Heart right ventricle (tissue), 16 donors: ENCODE data around the gene CADPS2. TPM values are rescaled to one million over a fixed set of nuclear protein-coding genes. Genes with fewer than 3 reads are reported as not detected.

ENCODE experiments used
- ATAC-seq, 8 donors: fragments of 200-7000 bp; cut with Tn5 transposase; one replicate each; pipeline ENCODE4 v1.9.1; 2020; ENCODE audit warnings: mild to moderate bottlenecking in 8 of 8, moderate library complexity in 8 of 8, moderate number of reproducible peaks in 1 of 8
- DNase-seq, 2 donors: peaks; one replicate each; pipeline ENCODE4 v3.0.0-alpha.2; 2020
- H3K27ac ChIP-seq, 10 donors: fragments of 200-600 bp; sonication (generic) in 2 of 10; one replicate each; pipeline versions ENCODE4 v1.5.0 to v1.8.0; 2020 to 2022; ENCODE audit warnings: mild to moderate bottlenecking in 3 of 10
- H3K27me3 ChIP-seq, 7 donors: fragments of 200-600 bp; one replicate each; pipeline ENCODE4 v1.8.0; 2021 to 2022; ENCODE audit warnings: mild to moderate bottlenecking in 2 of 7
- H3K36me3 ChIP-seq, 9 donors: fragments of 200-600 bp; sonication (generic) in 1 of 9; one replicate each; pipeline versions ENCODE4 v1.5.0 to v1.8.0; 2020 to 2022; ENCODE audit warnings: mild to moderate bottlenecking in 2 of 9
- H3K4me1 ChIP-seq, 9 donors: fragments of 200-600 bp; sonication (generic) in 1 of 9; one replicate each; pipeline versions ENCODE4 v1.5.0 to v1.8.0; 2020 to 2022; ENCODE audit warnings: mild to moderate bottlenecking in 4 of 9
- H3K4me3 ChIP-seq, 10 donors: fragments of 200-600 bp; sonication (generic) in 2 of 10; one replicate each; pipeline versions ENCODE4 v1.5.0 to v1.8.0; 2020 to 2022; ENCODE audit warnings: mild to moderate bottlenecking in 7 of 10, moderate library complexity in 2 of 10
- H3K9me3 ChIP-seq, 11 donors: fragments of 200-600 bp in 10 of 11; sonication (generic) in 2 of 11; one replicate each; pipeline versions ENCODE4 v1.5.0 to v1.8.0; 2013 to 2022; ENCODE audit warnings: mild to moderate bottlenecking in 2 of 11, control low read depth in 1 of 11, moderate library complexity in 1 of 11
- WGBS, 2 donors: extraction: QIAGEN DNeasy Blood & Tissue Kit; methylation state at CpG; one replicate each; pipeline ENCODE4 v1.1.7; 2013; ENCODE audit warnings: inconsistent platforms in 1 of 2; 5-methylcytosine and 5-hydroxymethylcytosine counted together
- intact Hi-C, 10 donors: fragments of 100-400 bp; cut with DNase I; formaldehyde crosslinking; loops; one replicate each; pipeline versions ENCODE4 v1.11.1 to v1.14.2; 2022
- polyA plus RNA-seq, 2 donors: library from polyadenylated mRNA; stranded (reverse); fragments of 200-250 nt; gene quantifications; one replicate each; pipeline ENCODE4 v1.2.3, GENCODE V29; 2013
- total RNA-seq, 10 donors: library from RNA; stranded (reverse); fragmentation: NEBNext Ultra II Directional in 3 of 10; extraction: Animal tissue kit (Norgen Biotek cat#: 25700) in 3 of 10; gene quantifications; one replicate each; pipeline versions ENCODE4 v1.2.1 to v1.2.4, GENCODE V29; 2021 to 2023
- TF ChIP-seq, protein P1 (sequence below), 9 donors: fragments of 200-600 bp; sonication (generic) in 2 of 9; IDR thresholded peaks; one replicate each; pipeline versions ENCODE4 v1.5.0 to v1.8.0; 2021 to 2022; ENCODE audit warnings: antibody characterized with exemption in 9 of 9, mild to moderate bottlenecking in 5 of 9, moderate library complexity in 1 of 9
- donor health status: Arrhythmogenic right ventricular cardiomyopathy.
- donor health status: ischemic (EF 13 %, LVEDD 7.1; RV severe dilation, severe dysfunction).
- donor health status: healthy with polysubstance abuse.
- donor health status: DM: no; HTN: yes; CAD: no.
- donor health status: DM: no; HTN: no; CAD: no.
- donor health status: ischemic (EF 25% LVEDD 6.9; RV normal size, moderate dysfunction).
- donor health status: ischemic (EF 25% LVEDD 5.7; RV mildly dilated, moderate dysfunction).
- donor health status: healthy.
- donor health status: DM: yes; HTN: yes; CAD: no.
- donor health status: Ischemic cardiomyopathy.
- donor health status: ischemic (EF 35%, LVEDD 5.7; RV mildly dilated, moderate dysfunction).
- donor health status: nonischemic (EF 11% LVEDD 7.7; RV severe dilation, severe dysfunction).
- donor health status: DM: yes; HTN: yes; CAD: no.
- donor health status: PGD.
- donor health status: ischemic (EF 29% LVEDD 5.4; RV normal size, mild dysfunction).
- donor health status: nonischemic (EF 23%, LVEDD 6.1; RV moderate dilation, normal function).

Gene CADPS2
- total and polyA plus RNA-seq, 12 donors, result 3.6 to 25.7 (median 6.6) TPM

DNA sequence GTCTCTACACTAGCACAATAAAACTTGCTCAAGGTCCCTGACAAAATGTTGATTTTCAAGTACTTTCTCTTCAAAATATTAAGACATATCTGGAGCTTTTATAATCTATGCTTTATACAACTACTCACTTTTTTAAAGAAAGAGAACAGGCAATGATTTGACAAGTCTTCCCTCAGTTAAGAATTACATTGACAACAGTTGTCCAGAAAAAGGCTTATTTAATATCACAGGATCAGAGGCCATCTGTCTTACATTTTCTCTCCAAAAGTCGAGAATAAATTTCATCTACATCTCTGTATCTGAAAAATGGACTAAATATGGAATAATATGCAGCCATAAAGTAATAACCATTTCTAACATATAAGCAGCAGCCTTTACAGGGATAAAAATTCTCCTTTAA is 175.3 kb downstream of the CADPS2 start:
- H3K36me3 ChIP-seq, result no peaks in the 10 kb centered on the region
- TF ChIP-seq, protein P1, sequence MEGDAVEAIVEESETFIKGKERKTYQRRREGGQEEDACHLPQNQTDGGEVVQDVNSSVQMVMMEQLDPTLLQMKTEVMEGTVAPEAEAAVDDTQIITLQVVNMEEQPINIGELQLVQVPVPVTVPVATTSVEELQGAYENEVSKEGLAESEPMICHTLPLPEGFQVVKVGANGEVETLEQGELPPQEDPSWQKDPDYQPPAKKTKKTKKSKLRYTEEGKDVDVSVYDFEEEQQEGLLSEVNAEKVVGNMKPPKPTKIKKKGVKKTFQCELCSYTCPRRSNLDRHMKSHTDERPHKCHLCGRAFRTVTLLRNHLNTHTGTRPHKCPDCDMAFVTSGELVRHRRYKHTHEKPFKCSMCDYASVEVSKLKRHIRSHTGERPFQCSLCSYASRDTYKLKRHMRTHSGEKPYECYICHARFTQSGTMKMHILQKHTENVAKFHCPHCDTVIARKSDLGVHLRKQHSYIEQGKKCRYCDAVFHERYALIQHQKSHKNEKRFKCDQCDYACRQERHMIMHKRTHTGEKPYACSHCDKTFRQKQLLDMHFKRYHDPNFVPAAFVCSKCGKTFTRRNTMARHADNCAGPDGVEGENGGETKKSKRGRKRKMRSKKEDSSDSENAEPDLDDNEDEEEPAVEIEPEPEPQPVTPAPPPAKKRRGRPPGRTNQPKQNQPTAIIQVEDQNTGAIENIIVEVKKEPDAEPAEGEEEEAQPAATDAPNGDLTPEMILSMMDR (IDR thresholded peaks at IDR 0.05), result no peak
- H3K4me3 ChIP-seq, result no peak overlapping the region
- H3K27me3 ChIP-seq, result no peaks in the 10 kb centered on the region
- no peak for DNase-seq
- 69 to 71% methylated on average over 1 of the region's 1 CpG for WGBS, 2 donors
- no peaks in the 10 kb centered on the region for H3K4me1 ChIP-seq
- H3K27ac ChIP-seq, result no peak overlapping the region
- intact Hi-C loops, result no loop called here
- no peak for ATAC-seq
- H3K9me3 ChIP-seq, result no peaks in the 10 kb centered on the region

DNA sequence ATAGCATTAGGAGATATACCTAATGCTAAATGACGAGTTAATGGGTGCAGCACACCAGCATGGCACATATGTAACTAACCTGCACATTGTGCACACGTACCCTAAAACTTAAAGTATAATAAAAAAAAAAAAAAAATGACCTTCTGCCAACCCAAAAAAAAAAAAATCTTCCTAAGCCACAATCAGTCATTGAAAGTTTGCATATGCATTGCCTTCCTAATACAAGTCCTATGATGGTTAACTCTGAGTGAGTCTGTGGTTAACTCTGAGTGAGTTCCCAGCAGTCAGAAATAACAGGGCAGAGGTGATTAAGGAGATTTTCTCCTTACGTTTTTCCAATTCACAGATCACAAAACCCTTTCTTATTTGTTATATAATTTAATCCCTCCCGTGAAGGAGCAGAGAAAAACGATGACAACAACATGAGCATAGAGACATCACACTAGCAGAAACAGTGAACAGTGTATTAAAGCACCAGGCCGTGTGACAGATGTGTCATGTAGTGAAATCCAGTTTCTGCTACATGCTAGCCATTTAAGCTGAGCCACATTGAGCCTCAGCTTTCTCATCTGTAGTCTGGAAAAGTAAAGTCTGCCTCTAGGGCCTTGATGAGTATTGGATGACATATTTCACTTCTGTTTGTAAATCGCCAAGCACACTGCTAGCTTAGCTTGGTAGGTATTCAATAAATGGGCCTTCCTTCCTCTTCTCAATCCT is 176.2 kb downstream of the CADPS2 start:
- Histone ChIP-seq H3K9me3 (no peaks in the 10 kb centered on the region), H3K36me3 (no peaks in the 10 kb centered on the region), H3K4me3 (no peak overlapping the region), H3K27me3 (no peaks in the 10 kb centered on the region), H3K4me1 (no peaks in the 10 kb centered on the region), H3K27ac (no peak overlapping the region)
- DNase-seq, result no peak
- intact Hi-C loops, result no loop called here
- WGBS, 2 donors, result 87 to 88% methylated on average over 7 of the region's 7 CpGs
- TF ChIP-seq, protein P1 (IDR thresholded peaks at IDR 0.05), result no peak
- ATAC-seq, result no peak

DNA sequence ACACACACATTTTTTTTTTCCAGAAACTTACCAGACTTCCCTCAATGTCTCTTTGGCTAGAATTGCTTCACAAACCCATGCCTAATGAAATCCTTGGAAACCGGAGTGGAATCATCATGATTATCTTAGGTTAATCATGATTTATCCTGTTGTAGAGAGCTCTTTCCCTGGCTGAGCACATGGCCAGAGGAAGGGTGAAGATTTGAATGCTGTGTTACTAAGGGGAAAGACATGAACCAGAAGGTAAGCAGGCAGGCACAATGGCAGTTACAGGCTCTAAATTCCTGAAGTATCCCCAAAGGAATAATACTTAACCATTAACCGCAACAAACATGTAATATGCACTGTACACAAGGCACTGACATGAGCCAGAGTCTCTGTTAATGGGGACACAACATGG is 179.4 kb downstream of the CADPS2 start:
- no peaks in the 10 kb centered on the region for H3K4me1 ChIP-seq
- ATAC-seq, result no peak
- no peak overlapping the region for H3K4me3 ChIP-seq
- H3K27me3 ChIP-seq, result no peaks in the 10 kb centered on the region
- intact Hi-C loops, result no loop called here
- 63 to 67% methylated on average over 2 of the region's 2 CpGs for WGBS, 2 donors
- TF ChIP-seq, protein P1 (IDR thresholded peaks at IDR 0.05), result no peak
- no peak overlapping the region for H3K27ac ChIP-seq
- DNase-seq, result no peak
- H3K36me3 ChIP-seq, result no peaks in the 10 kb centered on the region
- no peaks in the 10 kb centered on the region for H3K9me3 ChIP-seq

DNA sequence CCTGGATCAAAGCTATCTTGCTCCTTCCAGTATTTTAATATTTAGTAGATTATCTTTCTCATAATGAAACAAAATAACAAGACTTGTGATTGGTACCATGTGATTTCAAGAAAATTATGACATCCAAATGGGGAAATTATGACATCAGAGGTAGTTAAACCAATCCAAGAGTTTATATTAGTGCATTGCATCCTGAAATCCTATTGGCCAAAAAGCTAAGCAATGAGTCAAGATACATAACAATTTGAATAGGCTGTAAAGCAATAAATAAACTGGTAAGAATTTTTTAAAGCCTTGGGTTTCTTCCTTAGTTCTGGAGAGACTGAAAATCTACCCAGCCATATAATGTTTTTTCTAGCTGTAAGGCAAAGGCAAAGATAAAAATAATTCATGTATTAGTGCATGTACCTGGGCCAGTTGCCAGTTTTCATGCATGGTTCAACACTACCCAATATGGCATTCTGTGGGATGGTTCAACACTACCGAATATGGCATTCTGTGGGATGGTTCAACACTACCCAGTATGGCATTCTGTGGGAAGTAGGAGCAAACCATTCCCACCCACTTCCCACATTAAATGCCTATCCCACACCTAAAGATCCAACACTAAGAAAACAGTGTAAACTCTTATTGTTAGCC is 183.3 kb downstream of the CADPS2 start, which contains the start of gene RNF148:
Gene RNF148, minus strand, starts transcription at position 51 of the 639 bp plus-strand sequence. CDS start 172 bp downstream, outside the sequence.
- ATAC-seq, result no peak
- no peaks in the 10 kb centered on the region for H3K9me3 ChIP-seq
- no peak for DNase-seq
- 92 to 94% methylated on average over 1 of the region's 1 CpG for WGBS, 2 donors
- no peaks in the 10 kb centered on the region for H3K4me1 ChIP-seq
- TF ChIP-seq, protein P1 (IDR thresholded peaks at IDR 0.05), result no peak
- intact Hi-C loops, result no loop called here
- no peak within 1 kb of the TSS for H3K4me3 ChIP-seq
- H3K27ac ChIP-seq, result no peak within 1 kb of the TSS
- no peaks in the 10 kb centered on the region for H3K36me3 ChIP-seq
- no peaks in the 10 kb centered on the region for H3K27me3 ChIP-seq
